ENCODE measurements around the gene PPP1R13B.

DNA sequence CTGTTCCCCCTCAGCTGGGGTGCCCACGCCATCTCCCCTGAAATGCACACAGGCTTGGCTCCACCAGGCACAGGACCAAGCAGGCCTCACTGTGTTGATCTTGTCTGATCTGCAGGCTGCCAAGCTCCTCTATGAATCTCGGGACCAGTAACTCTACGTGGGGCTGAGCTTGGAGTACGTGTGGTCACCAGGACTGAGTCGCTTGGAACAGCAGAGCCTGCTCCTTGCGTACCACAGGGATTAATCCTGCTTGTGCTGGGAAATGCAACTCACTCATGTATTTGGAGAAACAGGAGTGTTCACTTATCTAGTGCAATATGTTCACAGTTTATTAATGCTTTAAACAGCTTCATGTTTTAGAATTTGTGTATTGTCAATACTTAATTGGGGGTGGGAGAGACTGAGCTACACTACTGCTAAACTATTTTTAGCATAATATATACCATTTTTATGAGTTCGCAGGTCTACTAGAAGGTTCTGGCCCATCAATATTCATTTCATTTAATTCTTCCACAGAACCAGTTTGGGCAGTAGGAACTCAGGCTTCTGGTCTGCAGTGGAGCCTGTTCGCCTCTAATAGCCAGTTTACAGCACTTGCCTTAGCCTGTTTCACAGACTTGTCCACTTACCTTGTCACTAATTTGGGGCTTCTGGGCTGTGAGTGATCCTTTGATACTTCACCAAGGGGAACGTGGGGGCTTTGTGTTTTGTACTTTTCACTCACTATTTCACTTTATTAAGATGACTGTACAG, 114.3 kb downstream of the PPP1R13B start:
- TF ChIP-seq, protein P1, sequence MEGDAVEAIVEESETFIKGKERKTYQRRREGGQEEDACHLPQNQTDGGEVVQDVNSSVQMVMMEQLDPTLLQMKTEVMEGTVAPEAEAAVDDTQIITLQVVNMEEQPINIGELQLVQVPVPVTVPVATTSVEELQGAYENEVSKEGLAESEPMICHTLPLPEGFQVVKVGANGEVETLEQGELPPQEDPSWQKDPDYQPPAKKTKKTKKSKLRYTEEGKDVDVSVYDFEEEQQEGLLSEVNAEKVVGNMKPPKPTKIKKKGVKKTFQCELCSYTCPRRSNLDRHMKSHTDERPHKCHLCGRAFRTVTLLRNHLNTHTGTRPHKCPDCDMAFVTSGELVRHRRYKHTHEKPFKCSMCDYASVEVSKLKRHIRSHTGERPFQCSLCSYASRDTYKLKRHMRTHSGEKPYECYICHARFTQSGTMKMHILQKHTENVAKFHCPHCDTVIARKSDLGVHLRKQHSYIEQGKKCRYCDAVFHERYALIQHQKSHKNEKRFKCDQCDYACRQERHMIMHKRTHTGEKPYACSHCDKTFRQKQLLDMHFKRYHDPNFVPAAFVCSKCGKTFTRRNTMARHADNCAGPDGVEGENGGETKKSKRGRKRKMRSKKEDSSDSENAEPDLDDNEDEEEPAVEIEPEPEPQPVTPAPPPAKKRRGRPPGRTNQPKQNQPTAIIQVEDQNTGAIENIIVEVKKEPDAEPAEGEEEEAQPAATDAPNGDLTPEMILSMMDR (IDR thresholded peaks at IDR 0.05), result no peak
- TF ChIP-seq POLR2A (IDR thresholded peaks at IDR 0.05) (no peak), EP300 (IDR thresholded peaks at IDR 0.05) (no peak)
